Fibroblast of lung (primary cell): ENCODE results near the gene PGPEP1.

Experiments
- CTCF ChIP-seq, 2 donors: IDR thresholded peaks in 1 of 2; conservative IDR thresholded peaks in 1 of 2; 1 replicate in 1 of 2; 2 replicates in 1 of 2; pipeline ENCODE4 v1.5.1; 2011 to 2012; ENCODE audit warnings: low read length in 2 of 2, control low read depth in 1 of 2, inconsistent platforms in 1 of 2, low read depth in 1 of 2, mild to moderate bottlenecking in 1 of 2
- EZH2 ChIP-seq: IDR thresholded peaks from 2 replicates; pipeline ENCODE4 v1.5.1; 2012; ENCODE audit warnings: low read length, control low read depth, mild to moderate bottlenecking; ENCODE audit errors: missing control alignments

GRCh38 chr19:18321734-18322102 lies 18.7 kb upstream of the PGPEP1 start:
- TF ChIP-seq CTCF (conservative IDR thresholded peaks at IDR 0.05 in 1 of 2, IDR thresholded peaks at IDR 0.05 in 1 of 2; ENCODE audit: low read depth in 1 of 2, low read length in 2 of 2) (no peak), EZH2 (no peak)
